Measurements from ENCODE around the gene SMG1. TPM values are rescaled to one million over a fixed set of nuclear protein-coding genes. Genes with fewer than 3 reads are reported as not detected.
"Not testable (repeated sequence)": the region's sequence is repeated elsewhere in the genome, so short reads cannot be mapped to it uniquely, and the experiment has no call there.

Gene SMG1
- total RNA-seq, 1 donor from 2014 or later: 49.5 TPM

GRCh38 chr16:18796377-18796776, 129.8 kb downstream of the SMG1 start:
- ATAC-seq: no peak

- peak; percentile 42 for ATAC-seq
Measured at GRCh38 chr16:18792836-18793433, 133.3 kb downstream of the SMG1 start.

- ATAC-seq: peak; percentile 96
Measured at GRCh38 chr16:18789850-18790706, 136.1 kb downstream of the SMG1 start, which contains the start of gene RPS15A. TSS of gene RPS15A (minus strand) at chr16:18790334. CDS start at chr16:18789113, 1,221 bp downstream.

- ATAC-seq: no peak
Measured at GRCh38 chr16:18789515-18789849, 136.7 kb downstream of the SMG1 start.

- ATAC-seq: peak; percentile 6
Measured at GRCh38 chr16:18788828-18789514, 137.2 kb downstream of the SMG1 start.

GRCh38 chr16:18784917-18785623, 141.1 kb downstream of the SMG1 start:
- ATAC-seq: no peak

GRCh38 chr16:18783430-18784341, 142.5 kb downstream of the SMG1 start:
- no peak for ATAC-seq

GRCh38 chr16:18782697-18783429, 143.3 kb downstream of the SMG1 start:
- no peak for ATAC-seq

GRCh38 chr16:18781232-18781631, 145.0 kb downstream of the SMG1 start:
- ATAC-seq: not testable (repeated sequence)

GRCh38 chr16:18780460-18781026, 145.7 kb downstream of the SMG1 start:
- peak; percentile 42 for ATAC-seq

- ATAC-seq: not testable (repeated sequence)
Measured at GRCh38 chr16:18777664-18778063, 148.5 kb downstream of the SMG1 start.

- ATAC-seq: not testable (repeated sequence)
Measured at GRCh38 chr16:18776334-18776733, 149.9 kb downstream of the SMG1 start.

GRCh38 chr16:18774651-18775050, 151.6 kb downstream of the SMG1 start:
- ATAC-seq: not testable (repeated sequence)

- not testable (repeated sequence) for ATAC-seq
Measured at GRCh38 chr16:18772171-18772570, 154.0 kb downstream of the SMG1 start.

GRCh38 chr16:18770336-18770962, 155.8 kb downstream of the SMG1 start:
- ATAC-seq: not testable (repeated sequence)

GRCh38 chr16:18767217-18767616, 159.0 kb downstream of the SMG1 start:
- ATAC-seq: not testable (repeated sequence)

- ATAC-seq: peak; percentile 70
Measured at GRCh38 chr16:18762713-18763112, 163.5 kb downstream of the SMG1 start.

- peak; percentile 92 for ATAC-seq
Measured at GRCh38 chr16:18759598-18760520, 166.3 kb downstream of the SMG1 start.
